Epidermal melanocyte (primary cell): ENCODE results near the gene USHBP1.
A peak's percentile ranks its signal among the peaks of the same experiment; 100 is the strongest.

Experiments used
- DNase-seq: peaks from one replicate; pipeline ENCODE4 v3.0.0; 2011; ENCODE audit warnings: low spot score; ENCODE audit not compliant: insufficient read length

Gene USHBP1

GRCh38 chr19:17264641-17264979 is at the start of gene USHBP1:
Gene USHBP1, minus strand, starts transcription at chr19:17264745. Its CDS starts 446 bp downstream, at chr19:17264299.
- no peak for DNase-seq

DNA sequence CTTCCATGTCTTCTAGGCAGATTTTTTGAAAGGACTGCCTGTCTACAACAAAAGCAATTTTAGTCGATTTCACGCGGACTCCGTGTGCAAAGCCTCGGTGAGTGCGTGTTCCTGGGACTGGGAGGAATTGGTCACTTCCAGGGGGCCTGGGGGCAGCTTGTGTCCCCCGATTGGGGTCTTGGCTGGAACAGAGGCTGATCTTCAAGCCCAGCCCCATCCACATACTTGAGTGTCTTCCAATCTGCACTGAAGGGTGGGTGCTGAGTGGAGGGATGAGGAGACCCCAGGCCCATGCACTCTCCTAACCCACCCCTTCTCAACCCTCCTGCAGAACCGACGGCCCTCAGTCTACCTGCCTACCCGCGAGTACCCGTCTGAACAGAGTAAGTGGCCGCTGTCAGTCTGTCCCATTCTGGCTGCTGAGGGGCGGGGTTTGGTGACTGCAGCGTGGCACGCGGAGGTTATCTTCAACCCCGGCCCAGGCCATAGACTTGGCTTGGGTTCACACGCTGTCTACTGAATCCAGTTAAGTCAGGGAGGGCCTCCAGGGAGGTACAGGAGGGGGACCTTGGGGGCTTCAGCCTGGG is 49.6 kb upstream of the USHBP1 start:
- no peak for DNase-seq

GRCh38 chr19:17312189-17313113 is 47.9 kb upstream of the USHBP1 start:
- DNase-seq: no peak

DNA sequence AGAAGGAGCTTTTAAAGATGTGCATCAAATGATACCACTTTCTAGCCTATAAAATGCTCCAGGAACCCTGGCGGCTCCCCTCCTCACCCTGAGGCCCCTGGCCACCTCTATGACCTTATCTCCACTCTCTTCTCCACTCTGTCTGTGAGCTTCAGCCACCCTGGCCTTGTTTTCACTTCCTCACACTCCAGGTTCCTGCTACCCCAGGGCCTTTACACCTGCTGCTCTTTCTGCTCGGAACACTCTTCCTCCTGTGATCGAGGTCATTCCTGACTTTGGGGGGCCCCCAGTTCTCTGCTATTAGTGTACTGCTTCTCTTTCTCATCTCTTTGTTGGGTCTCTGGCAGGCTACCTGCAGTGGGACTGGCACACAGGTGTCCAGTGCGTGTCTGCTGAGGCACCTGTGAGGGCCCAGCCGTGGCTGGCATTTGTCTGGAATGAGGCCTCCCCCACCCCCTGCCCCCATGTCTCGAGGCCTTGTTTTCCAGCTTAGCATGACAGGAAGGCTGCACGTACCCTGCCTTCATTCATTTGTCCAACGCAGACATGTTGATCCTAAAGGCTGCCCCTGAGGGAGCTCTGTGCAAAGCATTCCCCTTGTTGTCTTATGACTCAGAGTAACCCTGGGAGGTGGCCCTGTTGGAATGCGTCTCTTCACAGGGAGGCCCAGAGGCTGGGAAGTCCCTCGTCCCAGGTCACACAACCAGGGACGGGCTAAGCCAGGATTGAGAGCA is 47.1 kb upstream of the USHBP1 start:
- DNase-seq: no peak

DNA sequence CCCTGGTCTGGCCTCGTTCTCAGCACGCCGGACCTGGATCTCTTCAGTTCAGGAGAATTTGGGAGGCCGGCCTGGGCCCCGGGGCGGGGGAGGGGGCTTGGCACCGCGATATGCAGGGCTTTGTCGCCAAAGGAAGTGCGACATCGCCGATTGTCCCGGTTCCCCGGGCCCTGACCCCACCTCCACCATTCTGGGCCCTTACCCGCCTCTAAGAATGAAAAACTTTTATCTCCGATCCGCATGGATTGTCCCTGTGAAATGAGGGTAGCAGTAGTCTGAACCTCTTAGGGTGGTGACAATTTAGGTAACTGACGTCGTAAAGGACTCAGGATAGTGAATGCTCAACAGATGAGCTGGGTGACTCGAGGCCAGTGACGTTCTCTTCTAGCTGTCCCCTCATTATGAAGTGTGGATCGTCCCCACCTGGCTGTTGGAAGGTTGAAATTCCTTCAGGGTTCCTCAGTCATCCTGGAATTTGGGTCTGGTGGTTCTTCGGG is 45.5 kb upstream of the USHBP1 start:
- no peak for DNase-seq

DNA sequence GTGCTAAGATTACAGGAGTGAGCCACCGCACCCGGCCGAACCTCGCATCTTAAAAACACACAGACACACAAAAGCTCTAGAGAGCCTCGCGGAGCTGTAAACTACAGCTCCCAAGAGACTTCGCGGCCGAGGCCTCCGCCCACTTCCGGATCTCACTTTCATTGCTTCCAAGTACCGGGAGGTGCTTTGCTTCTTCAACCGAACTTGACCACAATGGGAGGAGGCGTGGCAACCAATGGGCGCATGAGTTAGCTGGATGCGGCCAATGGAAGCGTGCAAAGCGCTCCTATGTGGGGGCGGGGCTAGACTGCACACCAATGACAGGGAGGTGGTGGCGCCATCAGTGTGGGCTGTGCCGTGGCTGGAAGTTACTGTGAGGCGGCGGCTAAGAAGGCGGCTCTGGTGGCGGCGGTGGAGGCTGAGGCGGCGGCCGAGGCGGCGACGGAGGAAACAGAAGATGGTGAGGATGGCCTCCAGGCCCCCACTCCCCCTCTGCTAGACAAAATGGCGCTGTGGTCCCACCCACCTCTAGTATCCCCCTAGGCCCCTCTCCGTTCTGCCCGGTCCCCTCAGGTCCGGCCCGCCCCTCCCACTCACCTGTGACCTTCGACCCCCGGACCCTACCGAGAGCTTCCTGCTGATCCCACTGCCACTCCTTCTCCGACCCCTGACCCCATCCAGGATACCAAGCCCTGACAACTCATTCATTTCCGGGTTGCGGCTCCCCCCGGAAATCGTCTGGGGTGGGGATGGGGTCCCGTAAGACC is 44.8 kb upstream of the USHBP1 start, which contains the start of gene DDA1:
Gene DDA1, plus strand, starts transcription at position 366 of the 767 bp plus-strand sequence. Its CDS starts 92 bp downstream, at position 458.
- DNase-seq: peak; percentile 98

GRCh38 chr19:17307876-17308377 is 43.4 kb upstream of the USHBP1 start:
- no peak for DNase-seq

DNA sequence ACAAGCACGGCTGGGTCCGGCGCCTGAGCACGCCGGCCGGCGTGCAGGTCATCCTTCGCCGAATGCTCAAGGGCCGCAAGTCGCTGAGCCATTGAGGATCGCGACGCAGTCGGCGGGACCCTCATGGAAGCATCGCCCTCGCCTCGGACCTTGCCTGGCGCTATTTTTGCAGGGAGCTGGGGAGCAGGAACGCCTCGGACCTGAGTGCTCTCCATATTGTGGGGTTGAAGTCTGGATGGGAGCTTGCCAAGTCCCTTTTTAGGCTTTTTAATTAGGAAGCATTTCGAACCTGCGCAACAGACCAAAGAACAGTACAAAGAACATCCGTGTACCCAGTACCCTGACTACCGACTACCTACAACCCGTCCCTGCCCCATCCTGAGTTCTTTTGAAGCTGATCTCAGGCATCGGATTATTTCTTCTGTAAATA is 41.8 kb upstream of the USHBP1 start:
- no peak for DNase-seq

DNA sequence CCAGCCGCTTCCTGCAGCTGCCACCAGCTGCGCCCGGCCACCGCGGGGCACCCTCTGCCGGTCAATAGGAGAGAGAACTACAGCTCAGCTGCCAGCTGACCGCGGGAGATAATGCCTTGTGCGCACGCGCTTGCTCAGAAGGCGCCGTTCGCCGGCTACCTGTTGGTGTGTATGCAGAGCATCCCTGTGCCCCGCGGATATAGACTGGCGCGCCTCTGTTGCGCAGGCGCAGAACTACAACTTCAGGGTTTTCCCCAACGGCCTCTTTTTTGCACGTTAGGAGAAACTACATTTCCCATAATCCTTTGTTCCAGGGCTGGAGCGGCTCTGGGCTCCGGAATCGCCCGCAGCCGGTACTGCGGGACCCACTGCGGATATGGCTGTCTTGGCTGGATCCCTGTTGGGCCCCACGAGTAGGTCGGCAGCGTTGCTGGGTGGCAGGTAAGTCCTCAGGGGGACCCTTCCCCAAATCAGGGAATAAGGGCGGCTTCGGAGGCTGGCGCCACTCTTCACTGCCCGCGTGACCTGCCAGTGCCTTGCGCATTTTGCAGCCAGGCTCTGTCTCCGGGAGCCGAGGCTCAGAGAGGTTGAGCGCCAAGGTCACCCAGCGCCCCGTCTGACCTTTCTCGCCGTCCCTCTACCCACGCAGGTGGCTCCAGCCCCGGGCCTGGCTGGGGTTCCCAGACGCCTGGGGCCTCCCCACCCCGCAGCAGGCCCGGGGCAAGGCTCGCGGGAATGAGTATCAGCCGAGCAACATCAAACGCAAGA is 41.2 kb upstream of the USHBP1 start, which contains the start of gene MRPL34:
Gene MRPL34, plus strand, starts transcription at position 356 of the 768 bp plus-strand sequence. Its CDS starts 21 bp downstream, at position 377.
- DNase-seq: peak; percentile 84

DNA sequence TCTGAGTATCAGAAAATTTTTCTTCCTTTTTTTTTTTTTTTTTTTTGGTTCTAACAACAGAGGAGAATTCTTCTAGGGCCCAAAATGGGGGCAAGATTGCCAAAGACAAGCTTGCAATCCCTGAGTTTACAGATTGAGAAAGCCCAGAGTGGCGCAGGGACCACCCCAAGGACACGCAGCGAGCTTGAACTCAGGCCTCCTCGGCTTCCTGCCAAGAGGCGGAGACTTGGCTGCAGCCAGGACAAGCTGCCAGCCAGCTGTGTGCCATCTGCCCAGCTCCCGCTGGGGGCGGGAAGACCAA is 40.6 kb upstream of the USHBP1 start:
- DNase-seq: no peak

GRCh38 chr19:17304386-17305215 is 40.1 kb upstream of the USHBP1 start:
- no peak for DNase-seq

- no peak for DNase-seq
Observed at GRCh38 chr19:17303940-17304267, 39.4 kb upstream of the USHBP1 start.

DNA sequence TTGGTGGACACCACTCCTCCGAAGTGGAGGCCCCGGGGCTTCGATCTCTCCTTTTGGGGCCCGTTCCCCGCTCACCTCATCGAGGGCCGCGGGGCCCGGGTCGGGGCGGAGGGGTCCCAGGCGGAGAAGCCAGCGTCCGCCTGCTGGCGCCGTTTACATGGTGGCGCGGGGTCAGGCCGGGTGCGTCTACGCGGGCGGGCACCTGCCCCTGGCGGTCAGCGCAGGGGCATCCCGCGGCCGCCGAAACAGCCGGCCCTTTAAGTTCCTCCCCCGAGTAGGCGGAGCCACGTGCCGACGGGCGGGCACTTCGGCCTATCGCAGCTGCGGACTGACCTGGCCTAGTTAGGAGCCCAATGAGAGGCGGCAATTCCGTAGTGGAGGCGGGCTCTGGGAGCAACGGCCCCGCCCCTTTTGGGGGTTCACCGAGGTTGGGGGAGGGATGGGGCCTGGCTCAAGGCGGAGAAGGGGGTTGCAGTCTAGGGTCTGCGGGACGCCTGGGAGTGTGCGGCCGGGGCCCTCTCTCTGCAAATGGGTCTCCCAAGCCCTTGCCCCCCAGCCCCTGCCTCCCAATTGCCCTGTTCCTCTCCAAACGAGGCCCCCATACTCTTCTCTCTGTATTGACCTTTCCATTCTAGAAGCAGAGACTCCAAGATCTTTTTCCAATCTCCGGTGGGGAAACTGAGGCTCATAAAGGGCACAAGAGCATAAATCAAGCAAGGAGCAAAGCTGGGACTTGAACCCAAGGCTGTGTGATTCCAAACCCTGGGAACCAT is 38.8 kb upstream of the USHBP1 start, which contains the start of gene ABHD8:
Gene ABHD8, minus strand, starts transcription at position 259 of the 773 bp plus-strand sequence. CDS start 1,809 bp downstream, outside the sequence.
- DNase-seq: peak; percentile 98

GRCh38 chr19:17302391-17303166 is 38.0 kb upstream of the USHBP1 start:
- no peak for DNase-seq

DNA sequence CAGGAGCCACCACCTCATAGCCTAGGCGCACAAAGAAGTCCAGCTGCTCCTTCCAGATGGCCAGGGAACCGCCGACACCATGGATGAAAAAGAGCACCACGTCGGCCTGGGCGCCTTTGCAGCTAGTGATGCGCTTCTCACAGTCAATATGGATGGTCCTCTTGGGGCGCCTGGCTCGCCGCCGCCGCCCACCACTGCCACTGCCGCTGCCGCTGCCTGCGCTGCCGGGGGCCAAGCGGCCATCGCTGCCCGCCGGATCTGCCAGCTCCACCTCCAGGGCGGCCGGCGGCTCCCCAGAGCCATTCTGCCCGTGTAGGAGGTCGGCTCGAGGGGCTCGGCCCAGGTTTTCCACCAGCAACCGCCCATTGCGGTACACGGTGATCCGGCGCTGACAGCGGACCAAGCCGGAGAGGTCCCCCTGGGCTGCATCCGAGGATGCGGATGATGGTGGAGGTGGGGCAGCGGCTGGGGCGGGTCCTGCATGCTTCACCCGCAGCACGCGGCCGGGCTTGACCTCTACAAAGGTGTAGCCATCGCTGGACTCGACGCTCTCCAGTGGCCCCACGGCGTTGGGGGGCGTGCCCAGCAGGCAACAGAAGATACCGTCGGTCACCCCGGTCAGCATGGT is 36.6 kb upstream of the USHBP1 start:
- DNase-seq: no peak

GRCh38 chr19:17296976-17297375 is 32.4 kb upstream of the USHBP1 start:
- DNase-seq: no peak

- DNase-seq: no peak
Observed at GRCh38 chr19:17296273-17296672, 31.7 kb upstream of the USHBP1 start.
